Forelimb muscle (tissue), 1 donor: ENCODE data around the gene ANKS1B. TPM values are rescaled to one million over a fixed set of nuclear protein-coding genes. Genes with fewer than 3 reads are reported as not detected.
"Not testable (repeated sequence)": the region's sequence is repeated elsewhere in the genome, so short reads cannot be mapped to it uniquely, and the experiment has no call there.

Source experiments
- DNase-seq: peaks from one replicate; pipeline ENCODE4 v3.0.0-alpha.2; 2013; ENCODE audit warnings: low read depth
- polyA plus RNA-seq: library from polyadenylated mRNA; unstranded; fragments of 120-200 nt; gene quantifications from one replicate; pipeline ENCODE4 v1.2.1, GENCODE V29; 2013; ENCODE audit not compliant: insufficient read length

Gene ANKS1B
- polyA plus RNA-seq, 1 donor, result 2.3 TPM

DNA sequence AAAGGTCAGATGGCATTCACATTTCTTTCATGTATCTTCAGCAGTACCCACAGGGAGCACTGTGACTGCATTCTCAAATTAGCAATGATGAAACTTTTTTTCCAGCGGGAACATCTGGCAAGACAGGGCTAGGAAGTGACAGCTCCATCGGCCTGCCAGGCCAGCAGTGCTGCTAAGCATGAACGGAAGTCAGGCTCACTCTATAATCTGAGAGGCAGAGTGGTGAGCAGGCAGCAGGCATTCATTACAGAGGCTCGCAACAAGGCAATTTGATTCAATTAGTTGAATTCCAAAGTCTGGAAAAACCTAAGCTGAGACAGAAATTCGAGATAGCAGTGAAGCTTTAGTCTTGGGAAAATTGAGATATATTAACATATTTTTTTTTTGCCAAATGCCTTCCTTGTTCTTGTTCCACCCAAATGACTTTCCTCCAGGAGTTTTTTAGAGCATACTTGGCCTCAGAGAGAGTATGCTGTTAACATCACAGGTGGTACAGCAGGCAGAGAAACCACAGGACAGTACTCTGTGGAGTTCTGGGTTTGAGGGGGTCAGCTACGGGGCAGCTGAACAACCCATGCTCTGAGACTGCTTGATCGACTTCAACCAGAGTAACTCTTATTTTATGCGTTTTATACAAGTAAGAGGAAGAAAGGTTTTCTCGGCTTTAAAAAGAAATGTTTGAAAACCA is 924.8 kb downstream of the ANKS1B start:
- peak; percentile 13 for DNase-seq

DNA sequence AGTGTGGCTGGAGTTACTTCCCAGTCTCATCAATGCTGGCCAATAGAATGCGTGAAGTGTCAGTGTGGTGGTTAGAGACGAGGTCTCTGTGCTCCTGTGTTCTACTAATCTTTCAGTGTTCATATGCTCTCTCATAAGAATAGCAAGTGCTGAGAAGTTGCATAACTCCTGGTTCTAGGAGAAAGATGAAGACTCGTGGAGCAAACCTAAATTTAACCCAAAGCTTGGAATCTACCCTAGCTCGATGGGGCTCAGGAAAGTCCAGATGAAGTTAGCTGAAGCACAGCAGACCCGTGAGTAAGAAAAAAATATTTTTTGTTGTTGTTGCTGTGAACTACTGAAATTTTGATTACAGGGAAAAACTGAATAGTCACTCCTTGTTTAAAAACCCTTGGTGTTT is 927.1 kb downstream of the ANKS1B start:
- no peak for DNase-seq

DNA sequence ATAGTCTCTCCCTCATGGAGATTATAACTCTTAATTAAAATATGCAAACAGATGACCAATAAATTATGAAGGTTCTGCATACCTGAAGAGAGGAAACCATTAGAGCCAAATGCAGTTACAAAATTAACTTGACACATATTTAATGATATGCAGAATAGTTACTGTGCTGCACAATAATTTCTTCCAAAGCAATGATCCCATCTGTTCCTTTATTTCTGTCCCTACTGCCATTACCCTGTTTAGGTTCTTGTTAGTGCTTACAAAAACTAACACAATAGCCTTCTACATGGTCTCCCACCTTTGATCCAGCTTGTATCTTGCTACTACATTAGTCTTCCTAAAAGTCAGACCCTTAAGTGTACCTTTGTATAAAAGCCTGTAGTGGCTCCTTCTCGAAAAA is 928.5 kb downstream of the ANKS1B start:
- DNase-seq, result no peak

DNA sequence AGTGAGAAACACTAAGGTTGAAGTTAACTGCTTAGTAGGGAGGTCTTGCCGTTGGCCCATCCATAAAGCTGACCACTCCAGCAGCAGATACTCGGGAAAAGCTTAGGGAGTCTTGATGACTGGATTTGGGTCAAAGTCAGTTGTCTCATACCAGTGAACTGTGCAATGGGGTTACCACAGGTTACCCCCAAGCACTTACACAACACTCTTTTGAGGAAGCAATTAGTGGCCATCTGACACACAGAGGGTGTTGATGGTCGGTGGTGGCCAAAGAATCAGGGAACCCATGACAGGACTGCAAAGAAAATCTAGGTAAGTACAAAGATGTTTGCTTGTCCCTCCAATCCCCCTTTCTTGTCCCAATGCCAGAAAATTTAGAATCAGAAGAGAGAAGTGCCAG is 929.4 kb downstream of the ANKS1B start:
- DNase-seq, result no peak

DNA sequence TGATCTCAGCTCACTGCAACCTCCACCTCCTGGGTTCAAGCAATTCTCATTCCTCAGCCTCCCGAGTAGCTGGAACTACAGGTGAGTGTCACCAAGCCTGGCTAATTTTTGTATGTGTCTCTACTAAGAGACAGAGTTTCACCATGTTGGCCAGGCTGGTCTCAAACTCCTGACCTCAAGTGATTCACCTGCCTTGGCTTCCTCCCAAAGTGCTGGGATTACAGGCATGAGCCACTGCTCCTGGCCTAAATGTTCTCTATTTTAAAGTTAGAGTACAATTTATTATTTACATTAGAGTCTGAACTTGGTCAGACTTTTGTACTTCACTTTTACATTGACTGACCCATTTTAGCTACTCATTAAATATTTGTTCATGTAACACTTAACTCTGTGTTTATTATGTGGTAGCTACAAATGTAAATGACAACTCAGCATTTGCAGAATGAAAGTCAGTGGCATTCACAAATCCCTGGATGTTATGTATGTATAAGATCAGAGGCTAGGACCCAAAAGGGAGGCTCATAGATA is 930.1 kb downstream of the ANKS1B start:
- no peak for DNase-seq

DNA sequence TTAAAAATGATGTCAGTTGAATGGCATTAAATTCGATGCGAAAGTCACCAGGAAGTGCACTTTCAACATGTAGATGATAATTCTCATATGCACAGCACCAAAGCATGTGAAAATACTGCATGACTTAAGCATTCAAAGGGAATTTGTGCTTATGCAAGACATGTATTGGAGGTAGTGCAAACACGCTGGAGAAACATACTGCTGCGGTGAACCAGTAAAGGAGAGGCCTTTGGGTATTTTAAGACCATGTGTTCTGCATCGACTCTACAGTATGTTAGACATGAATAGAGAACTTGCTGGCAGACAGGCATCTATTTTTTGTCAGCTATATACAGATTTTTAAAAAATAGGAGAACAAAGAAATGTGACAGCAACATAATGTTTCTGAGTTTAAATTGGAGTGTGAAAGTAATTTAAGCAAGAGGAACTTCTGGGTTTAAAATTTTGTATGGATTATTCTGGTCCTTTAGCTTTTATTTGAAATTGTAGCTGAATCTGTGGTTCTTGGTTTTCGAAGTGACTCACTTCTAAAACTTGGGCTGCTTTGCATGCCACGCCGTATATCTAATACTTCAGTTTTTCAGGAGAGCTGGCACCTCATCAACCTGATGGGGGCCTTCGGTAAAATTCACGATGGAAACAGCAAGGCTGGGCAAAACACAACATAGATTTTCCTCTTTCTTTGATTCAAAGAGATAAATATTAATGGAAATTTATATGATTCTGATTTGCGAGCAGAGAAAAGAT is 930.9 kb downstream of the ANKS1B start:
- no peak for DNase-seq

DNA sequence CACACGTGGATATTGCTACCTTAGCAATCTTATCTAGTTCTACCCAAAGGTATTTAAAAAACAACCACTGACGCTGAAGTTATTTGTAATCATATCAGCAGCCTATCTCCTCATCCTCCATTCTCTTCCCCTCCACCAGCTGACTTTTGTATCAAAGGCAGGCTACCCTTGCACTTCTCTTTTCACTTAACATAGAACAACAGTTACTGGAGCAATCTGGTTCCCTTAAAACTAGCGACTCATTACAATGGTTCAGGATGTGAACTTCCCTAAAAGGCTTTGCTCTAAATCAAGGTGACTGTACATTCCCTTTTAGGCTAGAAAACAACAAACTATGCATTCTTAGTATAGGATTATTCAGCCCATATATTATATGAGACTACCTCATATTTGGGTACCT is 935.0 kb downstream of the ANKS1B start:
- no peak for DNase-seq

DNA sequence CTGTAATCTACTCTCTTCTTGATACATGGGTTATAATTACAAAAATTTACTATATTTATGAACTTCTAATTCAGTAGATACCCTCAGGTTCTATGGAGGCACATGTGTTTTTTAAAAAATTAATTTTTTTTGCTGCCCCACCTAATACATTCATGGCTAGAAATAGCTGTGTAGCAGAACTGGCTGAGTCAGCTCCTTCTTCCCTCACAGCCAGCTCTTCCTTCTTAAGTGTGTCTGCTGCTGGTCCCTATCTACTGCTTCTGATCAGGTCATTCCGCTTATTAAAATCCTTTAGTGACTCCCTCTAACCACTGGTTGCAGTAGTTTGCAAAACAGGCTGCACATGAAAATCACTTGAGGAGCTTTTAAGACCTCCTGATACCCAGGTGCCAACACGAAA is 939.6 kb downstream of the ANKS1B start:
- no peak for DNase-seq

DNA sequence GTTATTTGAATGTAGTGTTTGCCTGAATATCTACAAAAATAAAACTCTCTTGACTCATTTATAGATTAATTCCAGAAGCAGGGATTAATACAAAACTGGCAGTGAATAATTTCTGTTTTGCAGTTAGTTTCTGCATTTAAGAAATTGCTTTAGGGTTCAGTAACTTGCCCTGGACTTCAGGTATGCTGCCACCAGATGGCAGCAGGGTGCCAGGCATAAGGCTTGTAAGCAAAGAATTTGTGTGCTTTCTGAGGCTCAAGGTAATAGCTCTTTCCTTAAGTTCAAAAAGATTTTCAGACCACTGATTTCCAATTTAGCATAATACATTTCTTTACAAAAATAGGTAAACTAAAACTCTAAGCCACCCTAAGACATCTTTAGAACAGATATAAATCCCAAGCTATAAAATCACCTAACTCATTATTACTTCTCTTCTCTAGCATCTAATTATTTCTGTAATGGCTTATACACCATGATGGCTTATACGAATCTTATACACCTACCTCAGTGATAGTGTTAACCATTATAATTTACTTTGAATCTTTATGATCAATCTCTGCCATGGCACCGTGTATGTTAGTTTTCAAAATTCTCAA is 941.3 kb downstream of the ANKS1B start:
- peak; percentile 26 for DNase-seq

DNA sequence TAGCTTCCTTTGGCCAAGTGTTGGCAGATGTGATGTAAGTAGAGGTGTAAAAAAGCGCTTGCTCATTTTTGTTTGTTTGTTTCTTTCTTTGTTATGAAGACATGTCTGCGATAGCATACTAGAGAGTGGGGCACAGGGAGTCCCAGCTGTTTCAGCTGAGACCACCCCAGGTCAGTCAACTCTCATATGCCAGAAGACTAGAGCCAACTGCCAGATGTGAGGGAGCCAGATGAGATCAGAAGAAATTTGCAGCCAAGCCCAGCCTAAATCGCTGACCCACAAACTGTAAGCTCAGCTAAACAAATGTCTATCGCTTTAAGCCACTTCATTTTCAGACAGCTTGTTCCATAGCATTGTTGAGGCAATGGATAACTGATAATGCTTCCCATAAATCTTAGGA is 942.5 kb downstream of the ANKS1B start:
- DNase-seq, result no peak

DNA sequence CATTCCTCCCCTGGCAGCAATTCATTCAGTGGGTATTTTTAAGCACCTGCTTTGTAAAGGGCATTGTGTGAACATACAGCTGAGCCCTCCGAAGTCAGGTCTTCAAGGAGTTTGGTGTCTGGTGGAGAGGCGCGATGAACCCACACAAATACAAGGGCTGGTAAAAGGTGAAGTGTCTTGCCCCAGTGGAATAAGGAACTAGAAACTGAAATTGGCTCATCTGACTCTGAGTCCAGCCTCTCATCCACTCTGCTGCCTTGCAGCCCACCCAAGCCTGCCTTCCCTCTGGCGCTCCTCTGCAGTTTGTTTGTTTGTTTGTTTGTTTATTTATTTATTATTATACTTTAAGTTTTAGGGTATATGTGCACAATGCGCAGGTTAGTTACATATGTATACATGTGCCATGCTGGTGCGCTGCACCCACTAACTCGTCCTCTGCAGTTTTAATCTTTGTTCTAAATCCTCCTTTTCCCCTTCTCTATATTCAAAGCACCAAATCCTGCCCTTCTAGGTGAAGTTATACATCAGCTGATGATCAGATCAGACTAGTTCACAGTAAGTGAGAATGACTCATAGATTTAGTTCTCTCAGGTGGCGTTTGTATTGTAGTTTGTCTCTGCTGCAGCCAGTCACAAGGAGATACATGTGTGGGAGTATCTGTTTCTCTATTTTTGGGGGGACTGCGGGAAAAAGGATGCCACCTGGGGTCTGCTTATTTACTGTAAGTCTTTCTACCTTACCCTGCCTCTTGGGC is 945.2 kb downstream of the ANKS1B start:
- no peak for DNase-seq

DNA sequence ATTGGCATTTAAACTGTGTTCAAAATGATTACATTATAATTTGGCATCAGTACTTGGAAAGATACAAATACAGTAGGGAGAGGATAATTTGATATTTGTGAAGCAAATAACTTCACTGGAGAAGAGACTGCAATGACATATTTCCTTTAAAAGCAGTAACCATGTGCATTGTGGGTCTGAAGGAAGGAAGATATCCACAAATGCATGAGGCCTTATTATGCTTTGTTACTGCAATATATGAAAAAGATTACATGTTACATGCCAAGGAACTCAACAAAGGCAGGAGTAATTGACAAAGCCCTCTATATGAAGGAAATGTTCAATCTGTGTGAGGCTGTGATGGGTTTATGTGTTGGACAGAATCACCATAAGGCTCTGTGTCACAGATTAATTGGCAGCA is 948.2 kb downstream of the ANKS1B start:
- no peak for DNase-seq

DNA sequence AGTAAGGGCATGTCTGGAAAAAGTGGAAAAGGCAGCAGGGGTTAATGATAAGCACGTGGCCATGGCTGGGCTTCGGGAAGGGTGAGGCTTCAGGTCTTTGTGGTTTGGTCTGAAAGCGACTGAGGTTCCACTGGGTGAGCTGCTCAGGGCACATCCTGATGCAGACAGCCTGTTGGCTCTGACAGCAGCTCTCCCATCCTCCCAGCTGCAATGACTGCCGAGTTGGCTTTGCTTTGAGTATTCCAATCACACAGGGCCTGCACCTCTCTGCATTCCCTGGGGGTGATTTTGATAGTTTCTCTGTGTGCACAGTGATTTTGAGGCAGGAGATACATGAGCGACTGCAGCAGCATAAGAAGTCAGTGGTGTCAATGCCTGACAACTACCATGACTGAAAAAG is 948.9 kb downstream of the ANKS1B start:
- no peak for DNase-seq

DNA sequence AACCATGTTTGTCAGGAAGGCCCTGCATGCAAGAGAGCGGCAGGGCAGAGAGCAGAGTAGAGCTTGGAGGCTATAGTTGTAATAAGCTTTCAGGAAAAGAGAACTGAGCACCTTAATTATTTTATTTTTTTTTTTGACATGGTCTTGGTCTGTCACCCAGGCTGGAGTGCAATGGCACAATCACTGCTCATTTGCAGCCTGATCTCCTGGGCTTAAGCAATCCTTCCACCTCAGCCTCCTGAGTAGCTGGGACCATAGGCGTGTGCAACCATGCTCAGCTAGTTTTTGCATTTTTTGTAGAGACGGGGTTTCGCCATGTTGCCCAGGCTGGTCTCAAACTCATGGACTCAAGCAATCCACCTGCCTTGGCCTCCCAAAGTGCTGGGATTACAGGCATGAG is 950.5 kb downstream of the ANKS1B start:
- DNase-seq, result not testable (repeated sequence)

DNA sequence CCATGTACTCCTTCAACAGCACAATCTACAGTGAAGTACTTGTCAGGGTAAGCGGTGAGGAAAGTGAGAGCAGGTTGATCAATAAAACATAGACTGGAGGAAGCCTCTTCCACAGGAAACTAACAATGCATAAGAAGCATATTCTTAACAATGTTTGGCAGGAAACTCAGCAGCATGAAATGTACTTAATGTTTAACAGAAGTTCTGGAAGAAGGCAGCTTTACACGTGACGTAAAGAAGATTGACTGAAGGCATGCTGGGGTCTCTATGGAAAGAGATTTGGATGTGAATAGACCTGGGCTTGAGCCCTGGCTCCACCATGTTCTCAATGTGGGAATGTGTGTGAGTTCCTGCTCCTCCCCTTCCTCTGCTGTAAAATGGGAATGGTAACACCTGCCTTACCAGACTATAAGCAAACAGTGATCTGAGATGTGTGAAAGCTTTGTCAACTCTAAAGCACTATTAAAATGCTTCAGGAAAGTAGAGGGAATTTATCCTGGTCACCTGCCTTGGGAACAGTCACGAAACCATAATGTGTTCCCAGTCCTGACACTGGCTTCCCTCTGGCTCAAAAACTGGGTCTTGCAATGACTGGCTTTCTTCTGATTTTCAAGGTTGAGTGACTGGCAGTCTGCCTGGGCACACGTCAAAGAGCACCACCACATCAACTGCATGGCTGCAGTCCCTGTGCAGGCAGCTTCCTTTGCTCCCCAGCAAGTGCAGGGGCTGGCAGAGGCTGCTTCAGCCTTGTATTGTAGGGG is 955.0 kb downstream of the ANKS1B start:
- DNase-seq, result peak; percentile 6

DNA sequence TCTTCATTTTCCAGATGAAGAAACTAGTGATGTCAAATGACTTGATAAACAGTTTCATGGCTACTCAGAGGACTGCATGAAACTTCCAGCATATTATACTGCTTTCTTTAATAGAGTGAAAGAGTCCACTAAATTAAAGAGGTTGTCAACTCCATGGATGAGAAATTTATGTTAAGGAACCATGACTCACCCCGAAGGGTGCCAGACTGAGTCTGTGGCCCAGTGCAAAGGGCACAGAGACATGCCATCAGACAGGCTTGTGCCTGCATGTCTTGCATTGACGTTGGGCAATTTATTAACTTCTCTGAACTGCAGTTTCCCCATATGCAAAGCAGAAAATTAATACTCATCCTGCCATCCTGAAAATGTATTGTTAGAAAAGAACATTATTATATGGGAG is 957.3 kb downstream of the ANKS1B start:
- DNase-seq, result no peak

DNA sequence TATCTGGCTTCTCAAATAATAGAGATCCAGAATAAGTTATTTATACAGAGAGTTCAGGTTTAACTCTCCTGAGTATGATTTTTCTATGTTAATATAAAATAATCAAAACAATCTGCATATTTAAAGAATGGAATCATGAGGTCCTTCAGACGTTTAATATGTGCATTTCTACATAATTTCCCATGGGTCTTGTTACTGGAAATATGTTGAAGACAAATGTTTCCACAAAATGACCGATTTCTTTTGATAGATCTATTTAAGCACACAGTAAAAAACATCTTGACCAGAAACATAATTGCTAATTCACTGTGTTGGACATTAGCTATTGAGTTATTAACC is 957.7 kb downstream of the ANKS1B start:
- no peak for DNase-seq

DNA sequence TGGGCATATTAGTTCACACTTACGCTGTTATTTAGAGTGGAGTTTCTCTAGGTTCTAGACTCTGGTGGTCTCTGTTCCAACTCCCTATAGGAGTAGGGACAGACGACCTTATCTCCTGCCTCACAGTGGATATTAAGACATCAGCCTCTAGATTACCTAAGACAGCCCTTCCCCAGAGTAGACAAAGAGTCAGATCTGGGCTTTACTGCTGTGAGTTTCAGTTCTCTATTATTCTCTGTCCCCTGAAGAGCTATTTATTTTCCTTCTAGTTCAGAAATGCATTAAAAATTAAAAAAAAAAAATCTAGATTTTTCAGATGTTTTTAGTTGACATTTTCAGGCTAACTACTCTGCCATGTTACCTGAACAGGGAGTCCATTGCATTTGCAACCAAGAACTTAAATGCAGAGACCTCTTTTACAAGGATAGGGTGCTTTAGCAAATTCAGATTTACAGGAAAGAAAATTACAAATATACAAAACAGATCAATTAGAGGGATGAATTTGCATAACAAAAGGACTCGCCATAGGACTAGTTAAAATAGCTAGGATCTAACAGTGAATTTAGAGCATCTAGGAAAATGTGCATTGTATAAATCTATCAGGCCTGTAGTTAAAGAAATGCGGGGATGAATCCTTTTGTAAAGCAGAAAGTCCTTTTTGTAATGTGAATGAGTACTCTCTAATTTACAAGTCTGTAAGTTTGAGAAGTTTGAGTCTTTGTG is 958.2 kb downstream of the ANKS1B start:
- no peak for DNase-seq

DNA sequence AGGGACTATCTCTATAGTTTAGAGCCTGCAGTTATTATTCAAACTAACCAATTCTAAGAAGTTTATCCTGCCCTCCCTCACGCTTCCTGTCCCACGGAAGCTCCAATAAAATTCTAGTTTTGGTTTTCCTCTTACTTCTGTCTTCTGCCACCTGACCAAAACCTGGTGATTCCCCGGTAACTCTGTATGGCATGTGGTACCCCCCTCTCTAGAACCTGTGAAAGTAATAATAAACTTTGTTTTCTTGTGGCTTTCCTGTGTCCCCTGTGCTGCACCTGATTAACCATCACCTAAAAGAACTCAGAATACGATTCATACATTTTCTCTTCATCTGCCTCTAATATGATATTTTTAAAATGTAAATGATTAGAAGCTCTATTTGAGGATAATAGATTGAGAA is 959.9 kb downstream of the ANKS1B start:
- DNase-seq, result no peak

DNA sequence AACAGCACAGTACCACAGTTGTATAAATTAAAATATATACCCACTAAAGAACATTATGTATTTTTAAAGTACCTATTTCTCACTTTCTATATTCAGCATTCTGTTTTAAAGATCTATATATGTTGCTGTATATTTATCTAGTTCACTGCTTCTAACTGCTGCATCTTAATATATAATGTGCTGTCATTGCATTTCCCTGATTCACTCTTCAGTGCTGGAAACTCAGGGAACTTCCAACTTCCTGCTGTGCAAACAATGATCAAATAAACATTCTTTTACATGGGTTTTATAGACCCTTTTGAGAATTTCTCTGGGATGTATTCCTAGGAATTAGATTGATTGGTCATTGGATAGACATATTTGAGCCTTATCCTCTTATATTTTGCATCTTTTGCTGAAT is 960.5 kb downstream of the ANKS1B start:
- DNase-seq, result no peak

DNA sequence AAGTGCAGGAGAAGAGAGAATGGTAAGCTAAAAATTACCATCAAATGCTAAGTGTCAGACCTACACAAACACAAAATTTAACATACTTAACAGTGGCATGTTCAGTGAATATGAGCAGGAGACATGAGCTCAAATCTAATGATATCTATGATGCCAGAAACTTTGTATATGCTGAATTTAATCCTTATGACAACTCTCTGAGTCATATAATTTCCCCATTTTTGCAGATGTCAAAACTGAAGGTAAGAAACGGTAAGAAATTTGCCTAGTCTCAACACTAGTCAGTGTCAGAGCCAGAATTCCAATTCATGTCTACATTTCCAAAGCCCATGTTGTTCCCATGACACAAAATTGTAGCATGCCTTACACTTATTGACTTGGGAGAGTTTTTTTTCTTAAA is 963.9 kb downstream of the ANKS1B start:
- DNase-seq, result no peak
